ENCODE results near the gene USH2A.

Gene USH2A

DNA sequence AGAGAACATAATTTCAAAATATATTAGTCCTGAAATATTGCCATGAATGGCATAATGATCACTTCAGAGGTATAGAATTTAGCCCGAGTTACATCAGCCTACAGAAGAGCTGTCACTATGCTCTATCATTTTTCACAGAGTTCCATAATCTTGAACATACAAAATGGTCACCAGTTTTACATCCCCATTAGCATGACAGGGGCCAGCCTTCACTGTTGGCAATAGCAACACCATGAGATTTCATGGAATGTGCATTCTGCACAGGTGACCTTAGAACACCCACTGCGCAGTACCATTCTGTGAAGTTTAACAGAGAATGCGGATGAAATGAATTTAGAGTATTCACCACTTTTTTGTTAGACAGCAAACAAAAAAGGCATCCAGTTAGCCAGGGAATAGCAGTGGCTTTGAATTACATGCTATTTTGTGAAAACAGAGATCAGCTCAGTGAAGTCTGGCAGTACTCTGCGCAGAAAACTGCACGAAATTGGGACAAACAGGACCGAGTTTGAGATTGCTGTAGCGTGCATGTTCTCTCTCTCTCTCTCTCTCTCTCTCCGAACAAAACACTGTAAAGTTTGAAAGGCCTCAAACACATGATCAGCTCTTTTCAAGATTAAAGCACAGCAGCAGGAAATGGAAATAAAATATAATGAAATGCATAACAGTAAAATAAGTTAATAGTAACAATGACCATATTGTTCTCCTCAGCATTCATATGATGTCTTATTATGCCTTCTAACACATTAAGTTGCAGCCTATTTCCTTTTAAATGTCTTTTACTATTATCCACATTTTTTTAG, 349.3 kb downstream of the USH2A start:
- H3K27ac ChIP-seq (ENCODE audit: low read length), result no peak overlapping the region
- H3K9me3 ChIP-seq (ENCODE audit: control insufficient read depth, low read depth, low read length), result no peaks in the 10 kb centered on the region
- no peaks in the 10 kb centered on the region for H3K36me3 ChIP-seq (ENCODE audit: control insufficient read depth, low read depth, low read length)
- no peak overlapping the region for H3K9ac ChIP-seq (ENCODE audit: low read length)
- H3K4me1 ChIP-seq (ENCODE audit: control insufficient read depth, low read depth, low read length), result peaks cover 4% of the 10 kb centered on the region
- no peak overlapping the region for H3K4me3 ChIP-seq (ENCODE audit: low read length)
- no peaks in the 10 kb centered on the region for H3K27me3 ChIP-seq (ENCODE audit: control insufficient read depth, insufficient read depth, low read length)

DNA sequence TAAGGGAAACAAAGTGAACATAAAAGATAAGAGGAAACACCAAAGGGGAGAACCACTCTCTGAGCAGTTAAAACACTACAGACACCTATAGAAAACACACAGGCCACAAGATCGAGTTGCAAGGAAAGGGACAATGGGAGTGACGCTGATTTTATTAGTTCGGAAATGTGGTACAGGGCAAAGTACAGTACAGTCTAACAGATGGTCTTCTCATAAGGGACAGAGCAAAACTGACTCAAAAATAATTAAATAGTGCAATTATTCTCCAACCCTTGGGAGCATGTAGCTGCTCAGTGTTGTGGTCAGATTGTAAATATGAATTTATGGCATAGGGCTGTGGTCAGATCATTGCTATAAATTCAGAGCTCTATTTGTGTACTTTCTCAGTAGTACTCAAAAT, 352.0 kb downstream of the USH2A start:
- Histone ChIP-seq H3K27ac (ENCODE audit: low read length) (no peak overlapping the region), H3K4me1 (ENCODE audit: control insufficient read depth, low read depth, low read length) (peaks cover 4% of the 10 kb centered on the region), H3K9me3 (ENCODE audit: control insufficient read depth, low read depth, low read length) (no peaks in the 10 kb centered on the region), H3K27me3 (ENCODE audit: control insufficient read depth, insufficient read depth, low read length) (no peaks in the 10 kb centered on the region), H3K4me3 (ENCODE audit: low read length) (no peak overlapping the region), H3K9ac (ENCODE audit: low read length) (no peak overlapping the region), H3K36me3 (ENCODE audit: control insufficient read depth, low read depth, low read length) (no peaks in the 10 kb centered on the region)

DNA sequence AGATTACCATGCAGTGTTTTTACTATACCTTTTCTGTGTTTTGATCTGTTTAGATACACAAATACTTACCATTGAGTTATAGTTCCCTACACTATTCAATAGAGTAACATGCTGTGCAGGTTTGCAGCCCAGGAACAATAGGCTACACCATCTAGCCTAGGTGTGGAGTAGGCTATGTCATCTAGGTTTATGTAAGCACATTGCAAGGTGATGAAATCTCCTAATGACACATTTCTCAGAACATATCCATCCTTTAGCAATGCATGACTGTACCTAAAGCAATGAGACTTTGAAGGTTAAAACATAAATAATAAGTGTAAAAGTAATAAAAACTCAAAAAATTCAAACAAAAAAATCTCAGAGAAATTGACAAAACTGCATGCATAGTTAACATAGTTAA, 358.6 kb downstream of the USH2A start:
- H3K4me1 ChIP-seq (ENCODE audit: control insufficient read depth, low read depth, low read length), result no peaks in the 10 kb centered on the region
- H3K9ac ChIP-seq (ENCODE audit: low read length), result no peak overlapping the region
- no peaks in the 10 kb centered on the region for H3K9me3 ChIP-seq (ENCODE audit: control insufficient read depth, low read depth, low read length)
- no peaks in the 10 kb centered on the region for H3K36me3 ChIP-seq (ENCODE audit: control insufficient read depth, low read depth, low read length)
- H3K4me3 ChIP-seq (ENCODE audit: low read length), result no peak overlapping the region
- no peaks in the 10 kb centered on the region for H3K27me3 ChIP-seq (ENCODE audit: control insufficient read depth, insufficient read depth, low read length)
- no peak overlapping the region for H3K27ac ChIP-seq (ENCODE audit: low read length)

DNA sequence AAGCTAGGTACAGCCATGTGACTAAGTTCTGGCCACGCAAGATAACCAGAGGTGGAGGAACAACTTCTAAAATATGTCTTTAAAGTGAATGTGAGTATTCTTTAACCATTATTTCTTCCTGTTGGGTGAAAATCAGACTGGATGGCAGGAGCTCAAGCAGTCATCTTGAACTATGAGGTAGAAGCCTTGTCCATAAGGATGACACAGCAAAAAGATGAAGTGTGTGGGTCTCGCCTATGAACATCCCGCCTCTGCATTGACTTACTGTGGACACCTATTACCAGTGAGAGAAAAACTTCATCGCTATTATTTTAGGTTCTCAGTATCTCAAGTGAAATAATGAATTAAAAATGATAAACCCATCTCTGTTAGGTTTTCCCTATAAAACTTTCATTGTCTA, 365.3 kb downstream of the USH2A start:
- no peaks in the 10 kb centered on the region for H3K27me3 ChIP-seq (ENCODE audit: control insufficient read depth, insufficient read depth, low read length)
- H3K27ac ChIP-seq (ENCODE audit: low read length), result no peak overlapping the region
- no peak overlapping the region for H3K4me3 ChIP-seq (ENCODE audit: low read length)
- H3K9me3 ChIP-seq (ENCODE audit: control insufficient read depth, low read depth, low read length), result no peaks in the 10 kb centered on the region
- no peak overlapping the region for H3K9ac ChIP-seq (ENCODE audit: low read length)
- no peaks in the 10 kb centered on the region for H3K36me3 ChIP-seq (ENCODE audit: control insufficient read depth, low read depth, low read length)
- no peaks in the 10 kb centered on the region for H3K4me1 ChIP-seq (ENCODE audit: control insufficient read depth, low read depth, low read length)

DNA sequence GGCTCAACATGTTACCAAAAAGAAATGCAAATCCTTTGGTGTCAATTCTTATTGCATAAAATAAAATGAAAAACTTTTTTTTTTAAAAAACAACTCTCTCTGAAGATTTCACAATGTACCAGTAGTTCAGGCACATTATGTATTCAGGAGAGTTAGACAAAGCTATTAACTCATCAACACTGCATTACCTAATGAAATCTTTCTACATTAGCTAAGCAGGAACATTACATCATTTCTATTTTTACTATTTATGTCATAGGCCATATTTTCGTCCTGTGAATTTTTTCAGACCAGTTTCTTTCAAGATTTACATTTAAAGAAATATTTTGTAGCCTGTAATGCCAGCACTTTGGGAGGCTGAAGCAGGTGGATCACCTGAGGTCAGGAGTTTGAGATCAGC, 366.2 kb downstream of the USH2A start:
- no peaks in the 10 kb centered on the region for H3K9me3 ChIP-seq (ENCODE audit: control insufficient read depth, low read depth, low read length)
- no peaks in the 10 kb centered on the region for H3K36me3 ChIP-seq (ENCODE audit: control insufficient read depth, low read depth, low read length)
- no peaks in the 10 kb centered on the region for H3K4me1 ChIP-seq (ENCODE audit: control insufficient read depth, low read depth, low read length)
- no peak overlapping the region for H3K9ac ChIP-seq (ENCODE audit: low read length)
- no peak overlapping the region for H3K27ac ChIP-seq (ENCODE audit: low read length)
- H3K4me3 ChIP-seq (ENCODE audit: low read length), result no peak overlapping the region
- no peaks in the 10 kb centered on the region for H3K27me3 ChIP-seq (ENCODE audit: control insufficient read depth, insufficient read depth, low read length)

DNA sequence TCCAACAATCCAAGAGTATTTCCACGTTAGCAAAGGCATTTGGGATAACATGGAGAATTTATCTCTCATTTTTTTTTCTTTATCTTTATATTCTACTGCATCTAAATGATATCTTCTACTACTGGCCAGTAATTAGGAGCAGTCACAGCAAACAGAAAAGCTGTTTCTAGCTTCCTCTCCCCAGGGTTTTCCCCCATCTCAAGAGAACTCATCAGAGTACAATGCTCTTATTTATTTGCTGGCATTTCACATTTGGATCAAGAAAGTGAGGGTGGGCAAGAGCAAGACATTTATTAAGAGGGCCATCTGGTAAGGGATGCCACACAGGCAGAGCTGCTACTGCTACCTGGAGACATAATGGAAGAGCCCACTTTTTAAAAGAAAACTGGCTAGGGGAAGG, 368.2 kb downstream of the USH2A start:
- Histone ChIP-seq H3K36me3 (ENCODE audit: control insufficient read depth, low read depth, low read length) (no peaks in the 10 kb centered on the region), H3K9me3 (ENCODE audit: control insufficient read depth, low read depth, low read length) (no peaks in the 10 kb centered on the region), H3K9ac (ENCODE audit: low read length) (no peak overlapping the region), H3K27ac (ENCODE audit: low read length) (no peak overlapping the region), H3K4me3 (ENCODE audit: low read length) (no peak overlapping the region), H3K4me1 (ENCODE audit: control insufficient read depth, low read depth, low read length) (no peaks in the 10 kb centered on the region), H3K27me3 (ENCODE audit: control insufficient read depth, insufficient read depth, low read length) (no peaks in the 10 kb centered on the region)

DNA sequence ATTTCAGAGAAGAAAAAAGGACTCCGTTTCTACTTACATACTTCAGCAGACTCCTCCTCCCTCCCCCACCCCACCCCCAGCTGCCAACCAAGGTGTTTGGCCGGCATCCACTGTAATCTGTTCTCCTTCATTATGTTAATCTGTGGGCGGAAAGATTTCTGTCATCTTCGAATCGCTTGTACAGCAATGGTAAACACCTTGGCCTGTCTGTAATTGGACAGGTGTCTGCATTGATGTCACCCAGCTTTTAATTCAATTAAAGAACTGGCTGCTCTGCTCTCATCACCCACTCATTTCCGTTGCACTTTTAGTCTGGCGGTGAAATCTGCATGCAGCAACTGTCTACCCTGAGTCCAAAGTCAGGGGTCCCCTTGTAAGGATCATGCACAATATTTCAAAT, 368.6 kb downstream of the USH2A start:
- Histone ChIP-seq H3K4me3 (ENCODE audit: low read length) (no peak overlapping the region), H3K9me3 (ENCODE audit: control insufficient read depth, low read depth, low read length) (no peaks in the 10 kb centered on the region), H3K27me3 (ENCODE audit: control insufficient read depth, insufficient read depth, low read length) (no peaks in the 10 kb centered on the region), H3K27ac (ENCODE audit: low read length) (no peak overlapping the region), H3K9ac (ENCODE audit: low read length) (no peak overlapping the region), H3K4me1 (ENCODE audit: control insufficient read depth, low read depth, low read length) (no peaks in the 10 kb centered on the region), H3K36me3 (ENCODE audit: control insufficient read depth, low read depth, low read length) (no peaks in the 10 kb centered on the region)

DNA sequence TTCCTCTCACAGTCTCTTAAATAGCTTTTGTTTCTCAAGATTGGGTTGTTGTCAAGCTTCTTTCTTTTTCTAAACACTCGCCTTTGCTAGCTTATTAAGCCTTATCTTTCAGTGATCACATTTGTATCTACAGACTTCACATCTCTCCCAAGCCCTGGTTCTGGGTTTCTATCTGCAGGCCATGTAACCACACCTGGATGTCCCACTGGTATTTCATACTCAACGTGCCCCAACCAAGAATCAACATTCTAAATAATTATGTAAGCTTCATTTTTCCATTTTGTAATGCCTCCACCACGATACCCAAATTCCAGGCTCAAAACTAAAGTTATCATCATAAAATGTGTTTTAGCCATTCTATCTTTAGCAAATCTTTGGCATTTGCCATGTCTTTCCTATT, 372.2 kb downstream of the USH2A start:
- no peak overlapping the region for H3K27ac ChIP-seq (ENCODE audit: low read length)
- H3K27me3 ChIP-seq (ENCODE audit: control insufficient read depth, insufficient read depth, low read length), result no peaks in the 10 kb centered on the region
- no peak overlapping the region for H3K9ac ChIP-seq (ENCODE audit: low read length)
- no peaks in the 10 kb centered on the region for H3K36me3 ChIP-seq (ENCODE audit: control insufficient read depth, low read depth, low read length)
- H3K4me1 ChIP-seq (ENCODE audit: control insufficient read depth, low read depth, low read length), result no peaks in the 10 kb centered on the region
- H3K9me3 ChIP-seq (ENCODE audit: control insufficient read depth, low read depth, low read length), result no peaks in the 10 kb centered on the region
- no peak overlapping the region for H3K4me3 ChIP-seq (ENCODE audit: low read length)

DNA sequence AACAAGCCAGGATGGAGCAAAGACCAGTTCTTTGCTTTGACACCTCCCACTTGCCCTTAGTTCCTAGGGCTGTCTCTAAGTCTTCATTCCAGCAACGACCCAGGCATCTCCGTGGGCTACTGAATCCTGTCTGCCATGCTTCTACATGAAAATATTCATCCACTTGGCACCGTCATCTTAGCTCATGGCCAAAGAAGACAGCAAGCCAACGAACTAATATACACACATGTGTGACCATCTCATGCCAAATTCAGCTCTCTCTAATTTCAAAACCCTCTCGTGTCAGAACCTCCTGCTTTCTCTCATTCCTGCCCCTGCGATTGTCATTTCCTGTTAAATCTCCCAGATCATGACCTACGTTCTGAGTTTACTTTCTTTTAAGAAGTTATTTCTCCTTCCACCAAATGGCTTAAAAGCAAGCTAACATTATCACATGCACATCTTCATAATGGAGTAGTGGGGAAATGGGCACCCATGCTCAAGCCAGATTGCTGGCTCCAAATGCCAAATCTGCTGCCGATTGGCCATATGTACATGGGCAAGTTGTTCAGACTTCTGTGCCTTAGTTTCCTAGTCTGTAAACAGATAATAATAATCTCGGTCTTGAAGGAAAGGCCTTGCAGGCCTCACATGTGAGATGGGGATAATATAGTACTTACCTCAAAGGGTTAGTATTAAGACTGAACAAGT, 373.4 kb downstream of the USH2A start:
- Histone ChIP-seq H3K9ac (ENCODE audit: low read length) (no peak overlapping the region), H3K4me3 (ENCODE audit: low read length) (no peak overlapping the region), H3K27me3 (ENCODE audit: control insufficient read depth, insufficient read depth, low read length) (no peaks in the 10 kb centered on the region), H3K27ac (ENCODE audit: low read length) (no peak overlapping the region), H3K9me3 (ENCODE audit: control insufficient read depth, low read depth, low read length) (no peaks in the 10 kb centered on the region), H3K4me1 (ENCODE audit: control insufficient read depth, low read depth, low read length) (no peaks in the 10 kb centered on the region), H3K36me3 (ENCODE audit: control insufficient read depth, low read depth, low read length) (no peaks in the 10 kb centered on the region)

DNA sequence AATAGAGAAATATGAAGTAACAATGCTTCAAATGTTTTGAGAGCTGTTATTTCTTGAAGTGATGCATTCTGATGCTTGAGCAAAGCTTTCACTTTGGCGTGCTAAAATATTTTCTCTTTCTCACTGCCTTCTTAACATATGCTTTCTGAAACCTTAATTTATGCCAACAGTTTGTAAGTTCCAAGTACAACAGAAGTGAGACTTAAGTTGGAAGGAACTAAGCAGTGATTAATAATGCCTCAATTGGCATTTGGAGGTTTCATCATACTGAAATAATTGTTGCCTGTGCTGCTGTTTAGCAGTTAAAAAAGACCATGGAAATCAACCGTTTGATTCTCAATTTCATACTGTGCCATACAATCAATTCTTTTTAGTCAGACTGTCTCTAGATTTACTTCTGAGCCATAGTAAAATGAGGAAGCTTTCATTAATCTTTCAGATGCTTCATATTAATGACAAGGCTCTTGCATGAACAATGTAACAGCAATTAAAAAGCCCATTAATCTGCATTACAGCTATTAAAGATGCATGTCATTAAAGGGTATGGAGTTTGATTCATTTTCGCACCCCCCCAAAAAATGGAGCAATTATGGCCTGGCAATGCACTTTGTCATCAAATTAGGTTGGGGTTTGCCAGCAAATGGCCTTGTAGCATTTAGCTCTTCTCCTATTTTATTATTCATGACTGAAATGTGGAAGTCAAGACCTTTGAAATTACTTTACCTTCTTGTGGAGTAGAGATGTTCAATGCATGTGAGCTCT, 375.3 kb downstream of the USH2A start:
- H3K4me3 ChIP-seq (ENCODE audit: low read length), result no peak overlapping the region
- H3K36me3 ChIP-seq (ENCODE audit: control insufficient read depth, low read depth, low read length), result no peaks in the 10 kb centered on the region
- H3K27me3 ChIP-seq (ENCODE audit: control insufficient read depth, insufficient read depth, low read length), result no peaks in the 10 kb centered on the region
- no peak overlapping the region for H3K27ac ChIP-seq (ENCODE audit: low read length)
- no peaks in the 10 kb centered on the region for H3K4me1 ChIP-seq (ENCODE audit: control insufficient read depth, low read depth, low read length)
- no peak overlapping the region for H3K9ac ChIP-seq (ENCODE audit: low read length)
- H3K9me3 ChIP-seq (ENCODE audit: control insufficient read depth, low read depth, low read length), result no peaks in the 10 kb centered on the region

DNA sequence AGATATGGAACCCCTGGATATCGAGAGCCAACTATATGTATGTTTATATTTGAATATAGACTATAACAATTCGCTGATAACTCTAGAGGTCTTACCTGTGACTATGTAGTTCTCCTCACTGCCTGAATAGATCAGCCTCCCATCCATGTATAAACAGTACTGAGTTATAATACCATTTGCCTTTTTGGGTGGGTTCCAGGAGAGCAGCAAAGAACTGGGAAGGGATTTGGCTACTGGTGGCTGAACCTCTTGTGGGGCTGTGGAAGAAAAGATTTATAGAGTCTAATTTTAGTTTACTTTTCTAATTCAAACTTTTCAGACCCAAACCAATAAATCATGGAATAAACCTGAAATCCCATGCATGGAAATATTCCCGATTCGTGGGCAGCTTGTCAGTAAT, 376.9 kb downstream of the USH2A start:
- no peak overlapping the region for H3K9ac ChIP-seq (ENCODE audit: low read length)
- H3K27ac ChIP-seq (ENCODE audit: low read length), result no peak overlapping the region
- H3K4me1 ChIP-seq (ENCODE audit: control insufficient read depth, low read depth, low read length), result no peaks in the 10 kb centered on the region
- H3K27me3 ChIP-seq (ENCODE audit: control insufficient read depth, insufficient read depth, low read length), result no peaks in the 10 kb centered on the region
- no peaks in the 10 kb centered on the region for H3K36me3 ChIP-seq (ENCODE audit: control insufficient read depth, low read depth, low read length)
- no peaks in the 10 kb centered on the region for H3K9me3 ChIP-seq (ENCODE audit: control insufficient read depth, low read depth, low read length)
- no peak overlapping the region for H3K4me3 ChIP-seq (ENCODE audit: low read length)
